HG03095 (cell line): ENCODE measurements around the gene PCGF1.
"Not testable (repeated sequence)": the region's sequence is repeated elsewhere in the genome, so short reads cannot be mapped to it uniquely, and the experiment has no call there.

Source experiments
- ATAC-seq: cut with Tn5 transposase; IDR thresholded peaks from one replicate; pipeline ENCODE4 v1.9.1; 2021; ENCODE audit warnings: moderate library complexity; ENCODE audit not compliant: unreplicated experiment

PCGF1 gene

DNA sequence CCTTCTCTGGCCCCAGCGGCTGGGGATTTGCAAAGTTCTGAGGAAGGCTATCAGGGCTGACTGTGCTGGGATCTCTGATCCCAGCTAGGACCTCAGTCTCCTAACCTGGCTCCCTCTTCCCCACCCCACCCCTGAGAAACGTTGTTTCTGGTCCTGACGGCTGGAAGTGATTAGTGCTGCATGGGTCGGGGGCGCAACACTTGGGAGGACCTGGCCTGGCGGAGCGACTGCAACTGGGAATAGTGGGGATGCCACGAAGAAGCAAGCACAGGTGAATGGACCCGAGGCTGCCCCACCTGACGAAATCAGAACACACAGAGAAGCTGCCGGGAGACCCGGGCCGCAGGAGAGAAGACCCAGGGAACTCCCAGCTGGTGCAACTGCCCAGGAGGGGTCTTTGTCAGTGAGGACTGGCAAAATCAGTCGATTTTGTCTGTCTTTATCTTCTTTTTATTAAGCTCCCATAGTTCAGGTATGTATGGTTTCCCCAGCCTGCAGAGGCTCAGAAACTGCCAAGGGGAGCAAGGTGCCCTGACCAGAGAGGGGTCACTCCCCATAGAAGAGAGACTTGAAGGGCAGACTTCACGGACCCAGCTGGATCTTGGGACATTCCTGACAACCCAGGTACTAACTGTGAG, 7.4 kb downstream of the PCGF1 start:
- no peak for ATAC-seq

DNA sequence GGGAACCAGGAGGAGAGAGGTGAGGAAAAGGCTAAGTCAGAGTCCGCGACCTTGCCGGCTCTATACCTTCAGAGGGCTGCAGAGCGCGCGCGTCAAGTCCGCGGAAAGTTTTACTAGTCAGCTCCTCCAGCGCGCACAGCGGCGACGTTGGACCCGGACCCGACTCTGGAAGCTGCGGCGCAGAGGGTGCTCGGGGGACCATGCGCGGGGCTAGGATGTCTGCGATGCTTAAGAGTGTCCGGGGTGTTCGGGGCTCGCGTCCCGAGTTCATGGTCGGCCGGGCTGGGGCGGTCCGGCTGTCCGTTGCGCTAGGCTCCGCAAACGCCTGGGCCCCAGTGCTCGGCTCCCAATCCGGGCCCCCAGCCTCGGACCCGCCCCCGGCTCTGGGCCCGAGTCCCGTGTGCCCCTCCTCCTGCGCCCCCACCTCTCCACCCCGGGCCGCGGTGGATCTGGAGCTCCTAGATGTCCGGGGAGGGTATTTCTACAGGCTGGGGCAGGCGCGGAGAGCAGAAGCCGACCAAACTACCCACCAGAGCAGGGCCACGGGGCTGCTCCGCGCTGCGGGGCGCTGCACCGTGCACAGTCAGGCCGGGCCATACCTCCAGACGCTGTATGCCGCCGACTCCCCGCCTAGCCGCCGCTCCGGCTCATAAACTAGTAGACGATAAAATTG, 8.1 kb downstream of the PCGF1 start, which contains the start of gene LBX2:
Gene LBX2 (minus strand): TSS at position 337 of the 673 bp plus-strand sequence. CDS start 66 bp downstream, at position 271.
- ATAC-seq, result no peak

DNA sequence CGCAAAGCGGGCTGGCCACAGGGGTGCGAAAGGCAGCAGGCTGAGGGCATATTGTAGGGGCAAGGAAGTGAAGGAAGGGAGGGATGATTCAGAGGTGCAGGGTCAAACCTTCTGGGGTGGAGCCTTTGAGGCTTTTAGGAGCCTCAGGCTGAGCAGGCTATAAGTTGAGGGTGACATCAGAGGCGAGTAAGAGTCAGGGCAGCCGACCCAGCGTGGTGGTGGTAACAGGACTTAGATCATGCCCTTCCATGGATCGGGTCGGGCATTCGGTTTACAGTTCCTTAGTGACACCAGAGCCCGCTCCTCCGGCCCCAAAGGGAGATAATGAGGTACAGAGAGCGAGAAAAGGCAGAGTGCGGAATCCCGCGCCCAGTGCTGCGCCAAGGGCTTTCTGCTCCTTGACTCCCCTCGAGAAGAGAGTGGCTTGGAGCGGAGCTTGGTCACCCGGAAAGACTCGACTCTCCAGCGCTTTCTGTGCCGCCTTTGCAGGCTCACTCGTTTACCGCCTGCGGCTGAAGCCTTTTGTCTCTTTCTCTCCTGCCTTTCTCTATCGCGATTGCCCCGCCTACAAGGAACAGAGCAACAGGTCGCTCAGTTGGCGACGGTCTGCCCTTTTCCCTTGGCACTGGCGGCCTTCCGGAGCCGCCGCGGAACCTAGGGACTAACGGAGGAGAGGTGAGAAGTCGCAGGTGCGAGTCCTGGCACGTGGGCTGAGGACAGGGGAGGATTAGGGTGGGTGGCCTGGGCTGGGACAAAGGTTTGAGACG, 8.8 kb downstream of the PCGF1 start:
- ATAC-seq, result no peak

DNA sequence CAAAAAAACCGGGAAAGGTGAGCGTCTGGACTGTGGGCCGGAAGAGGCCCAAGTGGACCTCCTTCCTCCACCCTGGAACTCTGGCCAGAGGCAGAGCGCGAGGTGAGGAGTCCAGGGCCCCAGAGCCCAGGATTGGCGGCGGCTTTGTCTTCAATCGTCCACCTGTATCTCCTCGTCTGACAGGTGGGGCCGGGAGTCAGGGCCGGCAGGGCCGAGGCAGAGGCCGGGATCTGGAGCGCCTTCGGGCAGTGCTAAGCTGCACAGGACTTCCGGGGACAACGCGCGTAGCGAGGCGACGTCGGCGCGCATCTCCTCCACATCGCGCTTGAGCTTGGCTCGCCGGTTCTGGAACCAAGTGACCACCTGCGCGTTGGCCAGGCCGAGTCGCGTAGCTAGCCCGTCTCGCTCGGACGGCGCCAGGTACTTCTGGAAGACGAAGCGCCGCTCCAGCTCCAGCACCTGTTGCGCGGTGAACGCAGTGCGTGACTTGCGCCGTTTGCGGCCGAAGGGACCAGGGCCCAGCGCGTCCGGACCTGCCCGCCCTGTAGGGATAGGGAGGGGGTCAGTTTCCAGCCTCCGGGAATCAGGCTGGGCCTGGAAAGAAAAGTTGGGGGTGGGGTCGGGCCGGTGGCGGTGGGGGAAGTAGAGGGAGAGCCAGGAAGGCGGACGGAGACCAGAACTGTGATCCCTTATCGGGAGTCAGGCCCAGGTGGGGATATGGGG, 9.6 kb downstream of the PCGF1 start:
- no peak for ATAC-seq

DNA sequence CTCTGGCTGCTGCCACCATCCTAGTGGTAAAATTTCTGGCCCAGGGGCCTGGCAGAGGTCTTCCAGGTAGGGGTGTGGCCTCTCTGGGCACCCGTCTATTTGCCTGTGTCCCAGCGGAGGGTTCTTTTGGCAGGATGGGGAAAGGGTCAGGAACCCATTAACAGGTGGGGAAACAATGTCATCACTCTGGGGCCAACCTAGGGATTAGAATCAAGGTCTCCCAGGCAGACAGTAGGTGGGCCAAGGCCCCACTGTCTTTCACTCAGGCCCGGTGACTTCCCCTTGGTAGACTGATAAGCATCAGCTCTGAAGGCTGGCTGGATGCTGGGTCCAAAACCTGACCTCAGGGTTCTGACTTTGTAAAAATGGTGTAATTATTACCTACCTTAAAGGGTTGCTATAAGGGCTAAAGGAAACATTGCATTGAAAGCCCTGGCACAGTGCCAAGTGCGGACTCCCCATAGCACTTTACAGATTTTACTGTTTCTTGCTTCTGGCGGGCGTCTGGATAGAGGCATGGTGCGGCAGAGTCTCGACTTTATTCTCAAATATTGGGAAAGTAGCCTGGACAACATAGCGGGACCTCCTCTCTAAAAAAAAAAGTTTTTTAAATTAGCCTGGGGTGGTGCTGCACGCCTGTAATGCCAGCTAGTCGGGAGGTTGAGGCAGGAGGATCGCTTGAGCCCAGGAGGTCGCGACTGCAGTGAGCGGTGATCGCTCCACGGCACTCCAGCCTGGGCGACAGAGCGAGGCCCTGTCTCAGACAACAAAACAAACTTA, 10.3 kb downstream of the PCGF1 start:
- no peak for ATAC-seq

DNA sequence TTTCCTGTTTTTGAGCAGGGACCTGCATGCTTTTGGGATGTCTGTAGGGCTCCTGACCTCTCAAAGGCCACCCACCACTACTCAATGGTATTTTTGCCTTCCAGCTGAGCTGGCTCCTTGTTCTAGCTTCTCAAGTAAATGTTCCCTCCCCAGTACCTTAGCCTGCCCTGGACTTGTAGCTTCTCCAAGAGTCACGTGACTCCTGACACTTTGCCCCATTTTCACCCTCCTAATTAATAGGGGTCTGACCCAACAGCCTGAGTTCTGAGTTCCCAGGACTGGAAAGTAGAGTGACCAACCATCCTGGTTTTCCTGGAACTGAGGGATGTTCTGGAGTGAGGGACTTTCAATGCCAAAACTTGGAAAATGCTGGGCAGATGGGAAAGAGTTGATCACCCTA, 12.1 kb downstream of the PCGF1 start:
- no peak for ATAC-seq

DNA sequence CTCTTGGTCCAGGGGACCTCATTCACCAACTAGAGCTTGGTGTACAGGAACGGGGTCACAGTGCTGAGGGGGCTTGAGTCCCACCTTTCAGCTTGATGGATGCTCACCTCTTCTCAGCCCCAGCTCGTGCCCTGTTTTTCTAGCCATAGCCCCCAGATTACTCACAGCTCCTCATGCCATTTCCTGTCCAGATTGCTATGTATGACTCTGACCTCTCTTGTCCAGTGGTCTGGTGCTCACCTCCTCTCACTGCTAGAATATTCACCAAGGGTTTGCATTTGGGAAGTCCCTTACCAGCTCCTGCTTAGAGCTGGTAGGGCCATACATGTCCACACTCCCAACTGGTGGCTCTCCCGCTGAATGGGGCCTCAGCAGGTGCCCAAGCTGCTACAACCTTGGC, 13.9 kb downstream of the PCGF1 start:
- no peak for ATAC-seq

DNA sequence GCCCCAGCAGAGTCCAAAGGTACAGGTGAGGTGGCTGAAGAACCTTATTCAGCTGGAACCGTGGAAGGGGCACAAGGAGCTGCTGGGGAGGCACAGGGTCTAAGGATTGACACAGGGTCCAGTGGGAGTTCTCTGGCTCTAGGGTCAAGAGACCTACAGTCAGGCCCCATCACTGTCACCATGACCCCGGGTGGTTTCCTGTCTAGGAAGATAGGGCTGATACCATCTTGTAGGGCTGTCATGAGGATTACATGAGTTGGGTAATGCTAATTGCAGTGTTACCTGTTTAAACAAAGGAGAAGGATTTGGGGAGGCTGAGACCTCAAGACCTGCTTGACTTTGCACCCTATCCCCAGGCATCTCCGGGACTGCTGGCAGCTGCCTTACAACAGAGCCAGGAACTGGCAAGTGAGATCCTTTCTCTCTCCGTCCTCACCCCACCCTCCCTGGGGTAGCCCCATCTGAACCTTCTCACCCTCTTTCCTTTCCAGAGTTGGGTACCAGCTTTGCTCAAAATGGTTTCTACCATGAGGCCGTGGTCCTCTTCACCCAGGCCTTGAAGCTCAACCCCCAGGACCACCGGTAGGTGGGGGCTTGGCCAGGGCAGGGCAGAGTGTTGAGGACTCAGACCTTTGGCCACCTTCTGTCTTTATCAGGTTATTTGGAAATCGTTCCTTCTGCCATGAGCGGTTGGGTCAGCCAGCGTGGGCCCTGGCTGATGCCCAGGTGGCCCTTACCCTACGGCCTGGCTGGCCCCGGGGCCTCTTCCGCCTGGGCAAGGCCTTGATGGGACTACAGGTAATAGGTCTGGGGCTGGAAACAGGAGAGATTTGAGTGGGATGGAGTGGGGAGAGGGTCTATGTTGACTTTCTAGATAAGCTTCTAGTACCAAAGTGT, 15.6 kb downstream of the PCGF1 start:
- ATAC-seq, result no peak

DNA sequence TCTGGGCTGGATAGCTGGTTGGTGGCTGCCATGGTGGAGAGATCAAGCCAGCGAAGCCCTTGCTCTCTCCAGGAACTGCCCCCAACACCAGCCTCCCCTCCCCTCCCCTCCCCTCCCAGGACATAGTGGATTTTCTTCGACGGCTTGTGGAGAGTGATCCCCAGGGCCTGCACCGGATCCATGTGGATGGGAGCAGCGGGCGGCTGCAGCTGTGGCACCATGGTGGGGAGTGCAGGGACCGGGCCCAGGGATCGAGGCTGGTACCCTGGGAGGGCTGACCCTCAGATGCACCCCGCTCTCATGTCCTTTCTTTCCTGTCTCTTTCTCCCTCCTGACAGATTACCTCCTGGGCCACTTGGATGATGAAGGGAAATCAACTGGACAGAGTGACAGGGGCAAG, 17.6 kb downstream of the PCGF1 start:
- ATAC-seq, result no peak

DNA sequence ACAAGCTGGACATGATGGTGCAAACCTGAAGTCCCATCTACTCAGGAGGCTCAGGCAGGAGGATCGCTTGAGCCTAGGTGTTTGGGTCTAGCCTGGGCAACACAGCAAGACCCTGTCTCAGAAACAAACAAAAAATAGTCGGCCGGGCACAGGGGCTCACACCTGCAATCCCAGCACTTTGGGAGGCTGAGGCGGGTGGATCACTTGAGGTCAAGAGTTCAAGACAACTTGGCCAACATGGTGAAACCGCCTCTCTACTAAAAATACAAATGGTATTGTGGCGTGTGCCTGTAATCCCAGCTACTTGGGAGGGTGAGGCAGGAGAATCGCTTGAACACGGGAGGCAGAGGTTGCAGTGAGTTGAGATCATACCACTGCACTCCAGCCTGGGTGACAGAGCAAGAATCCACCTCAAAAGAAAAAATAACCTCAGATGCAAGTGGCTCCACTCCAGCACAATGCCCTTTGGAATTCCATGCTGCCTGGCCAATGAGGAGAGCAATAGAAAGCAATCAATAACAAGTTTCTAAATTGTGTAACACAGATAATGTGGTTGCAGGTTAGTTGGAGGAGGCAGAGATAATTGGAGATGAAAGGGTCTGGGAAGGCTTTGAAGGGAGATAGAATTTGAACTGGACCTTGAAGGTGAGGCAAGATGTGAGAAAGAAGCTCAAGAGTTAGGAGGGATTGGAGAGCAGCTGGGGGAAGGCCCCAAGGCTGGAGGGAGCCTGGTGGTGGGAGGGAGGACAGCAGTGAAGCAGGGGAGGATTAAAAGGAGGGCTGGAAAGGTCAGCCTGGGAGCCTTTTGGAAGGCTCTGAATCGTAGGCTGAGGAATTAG, 18.6 kb downstream of the PCGF1 start:
- ATAC-seq, result no peak

DNA sequence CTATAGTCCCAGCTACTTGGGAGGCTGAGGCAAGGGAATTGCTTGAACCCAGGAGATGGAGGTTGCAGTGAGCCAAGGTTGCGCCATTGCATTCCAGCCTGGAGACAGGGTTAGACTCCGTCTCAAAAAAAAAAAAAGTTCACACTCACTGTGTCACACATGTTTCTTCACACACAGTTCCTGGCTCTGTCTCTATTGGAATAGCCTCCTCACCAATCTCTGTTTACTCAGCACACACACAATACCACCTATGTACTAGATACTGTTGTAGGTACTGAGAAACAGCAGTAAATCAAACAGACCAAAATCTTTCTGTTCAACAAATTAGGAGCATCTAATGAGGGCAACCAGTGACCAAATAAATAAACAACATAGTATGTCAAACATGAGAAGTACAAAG, 21.4 kb downstream of the PCGF1 start:
- no peak for ATAC-seq

DNA sequence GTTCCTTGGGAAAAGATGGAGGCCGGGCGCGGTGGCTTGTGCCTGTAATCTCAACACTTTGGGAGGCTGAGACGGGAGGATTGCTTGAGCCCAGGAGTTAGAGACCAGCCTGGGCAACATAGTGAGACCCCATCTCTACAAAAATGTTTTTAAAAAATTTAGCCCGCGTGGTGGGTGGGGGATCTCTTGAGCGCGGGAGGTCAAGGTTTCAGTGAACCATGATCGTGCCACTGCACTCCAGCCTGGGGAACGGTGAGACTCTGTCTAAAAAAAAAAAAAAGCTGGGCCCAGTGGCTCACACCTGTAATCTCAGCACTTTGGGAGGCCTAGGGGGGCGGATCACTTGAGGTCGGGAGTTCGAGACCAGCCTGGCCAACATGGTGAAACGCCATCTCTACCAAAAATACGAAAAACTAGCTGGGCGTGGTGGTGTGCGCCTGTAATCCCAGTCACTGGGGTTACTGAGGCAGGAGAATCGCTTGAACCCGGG, 23.8 kb downstream of the PCGF1 start:
- ATAC-seq, result not testable (repeated sequence)

DNA sequence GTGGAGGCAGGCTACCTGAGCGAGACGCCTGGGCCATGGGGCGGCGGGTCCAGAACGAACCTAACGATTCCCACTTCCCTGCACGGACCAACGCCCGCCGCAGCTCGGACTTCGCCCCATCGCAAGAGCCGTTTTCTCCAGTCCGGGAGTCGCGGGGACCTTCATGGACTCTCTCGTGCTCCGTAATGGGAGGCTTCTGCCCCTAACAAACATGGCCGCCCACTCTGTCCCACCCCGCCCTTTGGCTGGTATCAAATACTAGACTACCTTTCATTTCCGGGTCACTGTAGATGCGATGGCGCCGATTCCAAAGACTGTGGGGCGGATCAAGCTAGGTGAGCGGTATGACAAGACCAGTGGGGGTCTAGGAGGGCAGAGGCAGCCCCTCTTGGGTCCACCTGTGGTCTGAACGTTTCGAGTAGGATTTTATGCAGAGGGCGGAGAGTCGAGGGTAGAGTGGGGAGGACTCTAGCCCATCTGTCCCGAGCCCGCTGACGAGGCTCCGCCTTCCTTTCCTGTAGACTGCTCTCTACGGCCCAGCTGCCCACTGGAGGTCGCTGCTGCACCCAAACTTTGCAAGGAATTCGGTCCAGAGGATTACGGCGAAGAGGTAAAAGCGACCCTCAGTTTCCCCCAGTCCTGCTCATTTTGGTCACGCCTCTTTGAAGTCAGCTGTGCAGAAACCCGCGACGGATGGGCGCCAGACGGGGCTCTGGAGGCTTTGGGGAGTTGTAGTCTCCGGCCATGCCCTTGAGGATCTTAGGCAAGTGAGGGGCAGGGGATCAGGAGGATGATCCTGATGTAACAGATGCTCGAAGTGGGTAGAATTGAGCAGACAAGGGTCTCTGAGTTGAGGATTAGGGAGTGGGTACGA, 24.5 kb downstream of the PCGF1 start, which contains the start of the genes CCDC142 and TTC31:
Gene CCDC142 (minus strand): TSS at position 198 of the 874 bp plus-strand sequence. CDS start 161 bp downstream, at position 37.
Gene TTC31 (plus strand): TSS at position 281 of the 874 bp plus-strand sequence. CDS start 15 bp downstream, at position 296.
- ATAC-seq, result peak; percentile 88

DNA sequence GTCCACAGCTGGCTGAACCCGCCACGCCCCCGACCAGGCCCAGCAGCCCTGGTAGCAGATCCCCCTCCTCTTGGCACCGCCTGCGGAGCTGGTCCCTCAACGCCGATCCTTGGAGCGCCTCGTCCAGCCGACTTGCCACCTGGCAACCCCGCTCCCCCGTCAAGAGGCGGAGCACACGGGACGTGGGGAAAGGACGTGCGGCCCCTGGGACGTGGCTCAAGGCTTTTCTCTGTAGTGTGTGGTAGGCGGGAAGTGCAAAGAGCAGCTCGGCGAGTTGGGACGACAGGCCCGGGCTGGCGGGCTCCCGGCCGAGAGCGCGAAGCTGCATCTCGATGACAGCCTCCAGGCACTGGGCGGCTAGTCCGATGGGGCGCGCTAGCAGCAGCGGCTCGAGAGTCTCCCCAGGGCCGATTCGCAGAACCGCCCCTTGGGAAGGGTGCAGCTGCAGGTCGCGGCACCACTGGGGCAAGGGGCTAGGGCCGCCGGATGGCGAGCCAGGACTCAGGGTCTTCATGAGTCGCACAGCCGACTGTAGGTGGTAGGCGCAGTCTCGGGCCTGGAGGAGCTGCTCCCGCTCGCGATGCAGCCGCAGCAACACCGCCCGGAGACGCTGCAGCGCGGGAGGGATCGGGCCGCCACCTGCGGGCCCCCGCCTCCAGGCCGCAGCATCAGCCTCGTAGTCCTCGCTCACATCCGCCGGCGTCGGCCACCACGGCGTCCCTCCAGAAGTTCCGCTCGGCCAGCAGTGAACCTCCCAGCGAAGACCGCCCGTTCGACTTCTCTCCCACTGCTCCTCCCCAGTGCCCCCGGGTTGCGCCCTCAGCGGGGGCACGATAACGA, 25.3 kb downstream of the PCGF1 start:
- peak; percentile 28 for ATAC-seq

DNA sequence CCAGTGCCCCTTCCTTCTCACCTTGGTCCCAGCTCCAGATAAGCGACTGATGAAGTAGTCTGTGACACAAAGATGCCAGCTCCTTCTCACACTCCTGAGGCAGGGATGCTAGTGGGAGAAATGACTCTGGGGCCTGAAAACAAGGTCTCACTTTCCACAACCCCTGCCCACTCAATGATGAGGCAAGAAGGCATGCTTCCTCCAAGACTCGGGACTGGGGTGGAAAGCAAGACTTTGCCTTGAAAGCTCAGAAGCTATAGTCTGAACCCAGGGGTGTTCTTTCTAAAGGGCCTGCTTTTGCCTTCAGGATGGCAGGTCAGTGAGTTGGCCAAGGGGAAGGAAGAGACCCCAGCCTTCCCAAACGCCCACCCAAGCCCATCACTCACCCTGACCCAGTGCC, 26.1 kb downstream of the PCGF1 start:
- ATAC-seq, result no peak

DNA sequence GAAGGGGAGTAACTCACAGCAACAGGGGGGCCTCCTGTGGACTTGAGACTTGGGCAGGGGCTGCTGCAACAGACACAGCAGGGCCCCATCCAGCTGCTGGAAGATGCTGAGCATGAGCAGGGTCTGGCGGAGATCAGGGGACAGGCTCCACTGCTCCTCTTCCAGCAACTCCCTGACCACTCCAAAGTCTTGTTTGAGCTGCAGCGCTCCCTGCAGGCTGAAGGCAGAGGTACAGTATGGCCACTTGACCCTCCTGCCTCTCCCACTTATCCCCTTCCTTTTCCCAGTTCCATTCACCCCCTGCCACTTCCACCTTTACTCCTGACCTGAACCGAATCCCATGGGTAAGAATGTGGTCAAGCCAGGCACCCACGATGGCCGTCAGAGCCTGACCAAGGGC, 32.6 kb downstream of the PCGF1 start:
- ATAC-seq, result no peak
